CD4-positive, alpha-beta T cell treated with Interleukin-15 for 1 hour (primary cell): ENCODE measurements around the gene PDXK.

Experiments used
- DNase-seq: peaks from one replicate; pipeline ENCODE4 v3.0.0-alpha.2; 2020

Gene PDXK

DNA sequence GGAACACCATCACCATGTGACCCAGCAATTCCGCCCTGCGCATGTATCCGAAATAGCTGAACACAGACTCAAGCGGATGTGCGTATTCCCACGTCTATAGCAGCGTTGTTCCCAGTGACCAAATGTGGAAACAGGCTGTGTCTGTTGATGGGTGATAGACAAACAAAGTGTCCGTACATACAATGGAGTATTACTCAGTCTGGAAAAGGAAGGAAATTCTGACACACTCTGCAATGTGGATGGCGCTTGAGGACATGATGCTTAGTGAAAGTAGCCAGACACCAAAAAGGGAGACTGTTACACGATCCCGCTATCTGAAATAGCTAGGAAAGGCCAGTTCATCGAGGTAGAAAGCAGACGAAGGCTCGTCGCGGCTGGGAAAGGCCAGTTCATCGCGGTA is 25.8 kb downstream of the PDXK start:
- no peak for DNase-seq

- no peak for DNase-seq
These were observed 27.0 kb downstream of the PDXK start for GRCh38 chr21:43745772-43746517.

GRCh38 chr21:43748622-43749021 is 29.7 kb downstream of the PDXK start:
- no peak for DNase-seq

DNA sequence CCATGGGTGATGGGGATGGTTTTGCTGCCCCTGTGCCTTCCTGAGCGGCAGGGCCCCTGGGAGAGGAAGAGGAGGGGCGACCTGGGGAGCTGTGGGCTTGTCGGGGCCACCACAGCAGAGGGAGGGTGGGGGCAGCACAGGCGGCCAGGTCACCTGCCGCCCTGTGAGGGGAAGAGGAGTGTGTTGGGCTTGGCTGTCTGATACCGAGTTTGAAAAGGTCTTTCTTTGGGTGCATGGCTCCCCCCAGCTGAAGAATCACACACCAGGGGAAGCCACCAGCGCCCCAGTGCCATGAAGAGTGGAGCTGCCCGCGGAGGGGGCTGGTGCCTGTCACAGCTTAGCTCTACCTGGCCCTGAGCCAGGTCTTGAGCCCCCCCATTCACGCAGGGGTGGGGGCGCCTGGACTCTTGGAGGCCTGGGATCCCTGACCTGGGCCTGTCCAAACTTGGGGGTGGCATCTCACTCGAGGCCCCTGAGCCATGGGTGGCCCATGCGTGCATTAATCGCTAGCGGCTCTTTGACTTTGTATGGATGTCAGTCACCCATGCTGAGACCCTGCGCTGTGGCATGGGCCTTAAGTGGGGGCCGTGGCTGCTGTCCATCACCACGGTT is 30.8 kb downstream of the PDXK start:
- no peak for DNase-seq

- no peak for DNase-seq
These were observed 31.6 kb downstream of the PDXK start for GRCh38 chr21:43750339-43751033.

- DNase-seq = no peak
These were observed 33.1 kb downstream of the PDXK start for GRCh38 chr21:43751955-43752591.

DNA sequence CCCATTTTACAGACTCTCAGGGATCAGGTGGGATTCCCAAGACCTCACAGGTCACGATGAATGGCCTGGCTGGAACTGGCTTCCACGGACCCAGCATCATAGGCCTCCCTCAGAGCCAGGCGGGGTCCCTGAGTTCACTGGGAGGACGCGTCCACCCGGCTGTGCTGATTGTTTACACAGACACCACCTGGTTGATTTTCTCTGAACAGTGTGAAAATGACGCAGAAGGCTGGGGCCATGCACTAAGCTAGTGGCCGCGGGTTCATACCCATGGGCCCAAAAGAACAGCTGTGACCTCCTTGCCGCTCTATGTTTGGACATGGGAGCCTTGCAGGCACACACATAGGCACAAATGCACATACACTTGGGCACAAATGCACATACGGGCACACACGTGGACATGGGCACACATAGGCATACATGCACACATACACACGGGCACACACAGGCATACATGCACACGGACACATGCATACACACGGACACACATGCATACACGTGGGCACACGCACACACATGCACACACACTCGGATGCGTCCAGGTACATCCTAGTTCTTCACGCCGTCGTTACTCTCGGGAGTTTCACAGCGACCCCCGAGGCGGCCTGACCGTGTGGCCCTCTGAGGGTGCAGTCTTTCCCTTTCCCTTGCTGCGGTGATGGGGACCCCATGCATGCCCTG is 34.0 kb downstream of the PDXK start:
- DNase-seq = no peak

- no peak for DNase-seq
These were observed 34.5 kb downstream of the PDXK start for GRCh38 chr21:43753439-43753799.

GRCh38 chr21:43754948-43755781 is 36.2 kb downstream of the PDXK start:
- DNase-seq = no peak

DNA sequence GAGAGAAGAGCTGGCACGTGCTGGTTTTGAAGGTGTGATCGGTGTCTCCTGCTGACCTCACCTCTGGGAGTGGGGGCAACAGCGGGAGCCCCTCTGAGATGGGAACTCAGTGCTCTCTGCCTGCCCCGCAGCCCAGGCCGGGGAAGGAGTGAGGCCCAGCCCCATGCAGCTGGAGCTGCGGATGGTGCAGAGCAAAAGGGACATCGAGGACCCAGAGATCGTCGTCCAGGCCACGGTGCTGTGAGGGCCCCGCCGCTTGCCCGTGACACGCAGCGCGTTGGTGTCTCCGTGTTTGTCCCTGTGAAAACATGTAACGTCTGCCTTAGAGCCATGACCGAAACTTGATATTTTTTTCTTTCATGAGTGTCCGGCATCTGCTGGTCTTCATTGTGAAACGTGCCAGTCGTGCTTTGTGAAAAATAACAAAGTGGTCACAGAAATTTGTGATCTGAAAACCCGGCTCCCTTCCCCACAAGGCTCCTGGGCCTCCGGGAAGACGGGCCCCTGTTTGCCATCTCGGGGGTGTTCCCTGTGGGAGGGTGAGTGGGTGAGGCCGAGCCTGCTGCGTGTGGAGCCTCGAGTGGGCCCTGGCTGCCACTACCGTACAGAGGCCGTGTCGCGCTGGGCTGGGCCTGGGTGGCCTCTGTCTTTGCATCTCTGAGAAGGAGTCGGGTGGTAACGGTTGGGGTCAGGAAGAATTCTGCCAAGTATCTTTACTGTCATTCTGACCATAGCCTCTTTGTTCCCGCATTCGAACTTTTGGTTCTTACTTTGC is 37.1 kb downstream of the PDXK start:
- no peak for DNase-seq

DNA sequence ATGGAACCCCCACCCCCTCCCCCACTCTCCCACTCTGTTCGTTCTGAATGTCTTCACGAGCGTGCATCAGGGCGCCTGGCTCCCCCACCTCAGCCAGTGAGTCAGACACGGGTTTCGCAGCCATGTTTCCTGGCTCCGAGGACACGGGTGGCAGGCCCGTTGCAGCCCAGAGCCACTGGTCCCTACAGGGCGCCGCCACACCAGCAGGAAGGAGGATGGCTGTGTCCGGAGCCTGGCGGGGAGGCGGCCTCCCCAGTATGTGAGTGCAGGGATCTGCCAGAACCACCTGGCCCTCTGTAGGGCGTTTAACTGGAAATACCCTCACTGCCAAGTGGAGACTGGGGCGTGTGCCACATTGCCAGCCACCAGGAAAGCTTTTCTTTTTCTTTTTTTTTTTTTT is 38.7 kb downstream of the PDXK start:
- no peak for DNase-seq

DNA sequence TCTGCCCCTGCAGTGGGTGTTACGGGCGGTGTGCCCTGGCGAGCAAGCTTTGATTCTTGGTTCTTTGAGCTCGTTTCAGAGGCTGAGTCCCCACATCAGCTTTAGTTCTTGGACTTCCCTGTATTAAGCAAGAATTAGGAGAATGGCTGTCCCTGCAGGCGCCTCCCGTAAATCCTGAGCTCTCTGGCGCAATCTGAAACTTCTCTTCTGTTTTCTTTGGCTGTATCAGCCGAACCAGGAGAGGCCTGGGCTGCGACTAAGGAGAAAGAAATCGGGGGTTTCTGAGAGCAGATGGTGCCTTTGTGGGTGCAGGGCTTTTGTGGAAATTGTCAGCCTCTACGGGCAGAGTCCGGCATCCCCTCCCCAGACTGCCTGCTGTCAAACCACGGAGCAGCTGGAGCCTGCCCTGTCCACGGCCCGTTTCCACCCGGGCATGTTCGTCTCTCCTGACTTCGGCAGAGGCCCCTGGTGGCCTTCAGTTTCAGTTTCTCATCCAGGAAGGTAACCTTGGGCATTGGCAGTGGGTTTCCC is 39.2 kb downstream of the PDXK start:
- DNase-seq = no peak

DNA sequence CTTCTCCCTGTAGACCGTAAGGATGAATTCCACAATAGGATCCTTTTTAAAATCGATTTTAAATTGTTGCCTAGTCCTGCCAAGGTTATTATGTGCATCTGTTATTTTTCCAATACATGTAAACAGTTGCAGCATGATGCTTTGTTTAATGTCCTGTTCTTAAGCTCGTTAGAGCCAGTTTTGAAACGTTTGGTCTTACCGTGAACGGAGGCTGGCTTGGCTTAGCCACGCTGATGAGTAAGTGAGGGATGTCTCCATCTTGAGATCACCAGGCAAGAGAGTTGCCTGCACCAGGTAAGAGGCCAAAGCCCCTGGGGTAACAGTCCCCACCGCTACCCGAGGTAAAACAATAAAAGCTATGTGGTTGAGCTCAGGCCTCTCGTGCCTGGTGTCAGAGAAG is 39.9 kb downstream of the PDXK start:
- DNase-seq = no peak

GRCh38 chr21:43759651-43760050 is 40.7 kb downstream of the PDXK start:
- no peak for DNase-seq

DNA sequence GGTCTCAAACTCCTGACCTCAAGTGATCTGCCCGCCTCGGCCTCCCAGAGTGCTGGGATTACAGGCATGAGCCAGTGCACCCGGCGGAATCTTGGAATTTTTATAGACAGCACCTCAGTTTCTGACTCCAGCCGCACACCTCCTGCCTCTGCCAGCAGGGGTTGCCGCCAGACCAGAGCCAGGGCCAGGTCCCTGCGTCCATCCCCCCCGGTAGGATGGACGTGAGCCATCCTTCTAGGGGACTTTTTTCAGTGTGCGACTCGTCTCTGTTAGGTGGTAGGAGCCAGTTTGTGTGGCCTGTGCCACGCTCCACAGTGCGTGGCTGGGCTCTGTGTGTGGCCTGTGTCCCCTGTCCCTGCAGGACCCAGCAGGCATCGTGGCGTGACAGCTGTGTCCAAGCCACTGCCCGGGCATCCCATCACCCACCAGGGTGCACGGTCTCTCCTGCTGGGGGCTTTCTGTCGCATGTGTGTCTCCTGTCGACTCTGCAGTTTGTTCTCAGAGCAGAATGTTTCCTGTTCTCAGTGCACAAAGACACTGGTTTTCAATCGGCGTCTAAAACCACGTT is 41.5 kb downstream of the PDXK start:
- DNase-seq = no peak

DNA sequence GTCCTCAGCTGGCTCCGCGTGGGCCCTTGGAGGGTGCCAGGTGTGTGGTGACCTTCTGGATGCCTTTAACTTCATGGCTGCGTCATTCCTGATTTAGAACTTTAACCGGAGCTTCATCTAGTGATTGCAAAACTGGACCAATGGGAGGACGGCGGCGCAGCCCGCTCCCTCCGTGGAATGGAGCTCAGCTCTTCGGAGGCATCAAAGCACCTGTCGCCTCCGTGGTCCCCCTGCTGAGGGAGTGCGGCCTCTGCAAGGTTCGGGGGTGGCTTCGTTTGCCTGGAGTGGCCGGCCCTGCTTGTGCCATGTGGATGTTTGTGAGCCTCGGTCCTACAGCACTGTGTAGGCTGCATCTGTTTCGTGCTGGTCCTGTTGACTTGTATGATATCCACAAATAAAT is 43.0 kb downstream of the PDXK start:
- no peak for DNase-seq

- no peak for DNase-seq
These were observed 43.6 kb downstream of the PDXK start for GRCh38 chr21:43762303-43763128.

DNA sequence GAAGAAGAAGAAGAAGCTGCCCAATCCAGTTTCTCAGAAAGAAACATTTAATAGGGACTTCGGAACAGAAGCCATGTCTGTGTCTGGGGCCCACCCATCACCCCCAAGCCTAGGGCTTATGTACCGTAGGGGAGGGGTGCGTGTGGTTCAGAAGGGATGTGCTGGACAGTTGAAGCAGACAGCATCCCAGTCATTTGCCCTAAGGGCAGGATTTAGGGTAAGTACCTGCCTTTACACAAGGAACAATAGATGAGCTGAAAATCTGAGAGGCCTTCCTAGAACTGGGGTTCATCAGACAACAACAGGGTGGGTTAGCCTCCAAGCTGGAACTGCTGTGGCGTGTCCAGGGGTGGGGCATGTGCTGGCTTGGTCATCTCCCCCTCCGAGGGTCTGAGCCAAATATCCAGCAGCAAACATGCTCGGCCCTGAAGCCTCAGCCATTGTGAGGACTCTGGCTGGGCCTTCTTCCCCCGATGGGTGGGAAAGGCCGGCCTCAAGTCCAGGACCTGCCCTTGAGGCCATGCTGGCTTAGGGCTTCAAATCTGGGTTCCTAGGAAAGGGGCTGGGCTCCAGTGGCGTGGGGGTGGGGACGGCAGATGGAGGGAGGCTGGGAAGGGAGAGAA is 45.1 kb downstream of the PDXK start:
- DNase-seq = no peak
